CD4-positive, alpha-beta T cell treated with Interleukin-1 beta for 1 hour (primary cell): ENCODE data around the gene CPT1B.
A peak's percentile ranks its signal among the peaks of the same experiment; 100 is the strongest.
"Not testable (repeated sequence)": the region's sequence is repeated elsewhere in the genome, so short reads cannot be mapped to it uniquely, and the experiment has no call there.

Experiments
- DNase-seq, 2 donors: peaks; one replicate each; pipeline ENCODE4 v3.0.0-alpha.2; 2020 to 2022

Gene CPT1B

DNA sequence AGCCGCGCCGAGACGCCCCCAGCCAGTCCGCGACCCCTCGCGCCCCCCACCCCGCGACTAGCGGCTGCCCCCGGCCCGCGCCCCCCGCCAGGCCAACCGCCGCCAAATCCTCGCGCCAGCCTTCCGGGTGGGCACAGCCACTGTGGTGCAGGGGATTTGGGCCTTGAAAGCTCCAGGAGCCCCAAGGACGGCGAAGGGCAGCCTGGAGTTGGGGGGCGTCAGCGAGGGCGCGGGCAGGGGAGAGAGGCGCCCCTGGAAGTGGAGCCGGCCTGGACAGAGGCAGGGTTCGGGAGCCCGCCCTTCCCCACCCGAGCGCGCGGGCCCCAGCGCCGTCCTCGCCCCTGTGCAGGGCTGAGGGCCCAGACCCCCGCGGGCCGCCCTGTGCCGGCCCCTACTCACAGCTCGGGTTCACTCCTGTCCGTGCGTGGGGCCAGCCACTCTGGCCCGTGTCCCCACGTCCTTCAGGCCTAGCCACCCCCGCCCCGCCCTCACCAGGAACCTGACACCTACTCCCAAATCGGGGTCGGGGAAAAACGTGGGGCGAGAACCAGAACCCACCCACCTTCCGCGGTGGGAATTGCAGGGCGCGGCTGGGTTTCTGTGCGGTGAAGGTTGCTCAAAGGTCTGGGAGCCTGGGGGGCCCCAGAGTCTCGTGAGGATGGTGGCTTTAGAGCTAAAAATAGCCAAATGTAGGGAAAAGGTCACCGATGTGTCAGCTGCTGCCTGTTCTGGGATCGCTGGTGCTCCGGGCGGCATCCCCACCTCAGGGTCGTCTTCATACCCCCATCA lies at the start of gene CPT1B:
CPT1B (minus strand) TSS at position 441 of the 789 bp plus-strand sequence. CDS start 512 bp downstream, outside the sequence.
- no peak for DNase-seq

DNA sequence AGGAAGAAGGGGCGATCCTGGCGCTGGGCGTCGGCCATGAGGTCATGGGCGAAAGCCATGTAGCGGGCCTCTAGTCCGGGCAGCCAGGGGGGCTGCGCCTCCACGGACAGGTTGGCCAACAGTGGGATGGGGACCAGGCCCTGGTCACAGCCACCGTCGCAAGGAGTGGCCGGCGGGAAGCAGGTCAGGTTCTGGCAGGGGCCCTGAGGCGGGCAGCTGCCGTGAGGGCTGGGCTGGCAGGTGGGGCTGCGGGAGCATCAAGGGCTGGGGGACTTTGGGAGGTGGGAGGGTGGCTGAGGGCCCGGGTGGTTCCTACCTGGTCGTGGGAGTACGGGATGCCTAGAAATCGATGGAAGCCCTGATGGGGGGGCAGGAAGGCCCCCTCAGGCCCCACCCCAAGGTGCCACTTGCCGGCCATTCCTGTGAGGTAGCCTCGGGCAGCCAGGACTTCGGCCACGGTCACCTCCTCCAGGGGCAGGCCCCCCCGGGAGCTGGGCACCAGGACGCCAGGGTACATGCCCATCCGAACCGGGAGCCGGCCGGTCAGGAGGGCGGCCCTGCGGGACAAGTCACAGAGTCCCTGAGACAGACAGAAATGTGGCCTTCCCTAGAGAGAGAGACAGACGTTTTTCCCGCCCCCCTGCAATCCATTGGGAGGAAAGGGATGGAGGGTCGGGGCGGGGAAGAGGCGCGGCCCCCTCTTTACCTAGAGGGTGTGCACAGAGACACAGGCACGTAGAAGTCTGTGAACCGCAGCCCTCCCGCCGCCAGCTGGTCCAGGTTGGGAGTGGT lies 48.8 kb upstream of the CPT1B start:
- DNase-seq: no peak

DNA sequence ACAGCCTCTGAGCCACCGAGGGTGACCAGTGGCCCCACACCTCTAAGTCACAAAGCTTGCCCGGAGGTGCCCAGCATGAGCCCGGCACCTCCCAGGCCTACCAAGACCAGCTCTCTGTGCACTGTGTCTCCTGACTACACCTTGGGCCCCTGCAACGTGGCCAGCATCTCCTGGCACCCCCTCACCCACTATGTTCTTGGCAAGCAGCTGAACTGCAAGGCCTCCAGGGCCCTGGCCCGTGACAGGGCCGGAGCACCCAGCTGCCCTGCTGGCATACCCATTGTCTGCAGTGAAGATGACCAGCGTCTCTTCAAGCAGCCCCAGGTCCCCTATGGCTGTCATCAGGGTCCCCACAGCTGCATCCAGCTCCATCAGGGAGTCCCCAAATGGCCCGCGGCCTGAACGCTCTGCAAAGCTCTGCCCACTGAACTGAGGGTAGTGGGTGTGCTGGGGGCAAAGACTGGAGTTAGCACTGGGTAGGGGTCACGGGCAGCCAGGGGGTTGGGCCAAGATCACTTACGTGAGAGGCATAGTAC lies 48.2 kb upstream of the CPT1B start:
- no peak for DNase-seq

DNA sequence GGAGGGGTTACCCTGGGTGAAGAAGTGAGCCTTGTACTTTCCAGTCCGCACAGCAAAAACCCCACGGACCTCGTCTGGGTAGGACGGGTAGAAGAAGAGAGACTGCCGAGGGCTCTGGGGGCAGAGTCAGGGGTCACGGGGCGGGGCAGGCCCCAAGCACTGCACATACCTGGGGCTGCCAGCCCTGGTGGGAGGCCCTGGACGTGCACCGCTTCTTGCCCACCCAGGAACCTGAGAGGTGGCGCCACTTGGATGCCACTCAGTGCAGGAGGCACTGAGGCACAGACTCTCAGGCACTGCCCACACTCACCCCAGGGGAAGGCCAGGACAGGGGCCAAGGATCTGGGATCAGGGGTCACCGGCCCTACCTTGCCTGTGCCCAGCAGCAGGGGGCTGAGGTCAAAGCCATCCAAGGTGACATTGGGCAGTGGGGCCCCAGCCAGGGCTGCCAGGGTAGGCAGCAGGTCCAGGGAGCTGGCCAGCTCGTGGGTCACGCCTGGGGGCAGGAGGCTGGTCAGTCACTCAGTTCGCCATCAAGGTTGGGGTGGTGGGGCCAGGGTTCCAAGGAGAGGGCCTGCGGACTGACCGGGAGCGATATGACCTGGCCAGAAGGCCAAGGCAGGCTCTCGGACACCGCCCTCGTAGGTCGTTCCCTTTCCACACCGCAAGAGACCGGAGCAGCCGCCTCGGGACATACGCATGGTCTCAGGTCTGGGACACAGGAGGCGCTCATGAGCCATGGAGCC lies 47.5 kb upstream of the CPT1B start:
- DNase-seq: no peak

DNA sequence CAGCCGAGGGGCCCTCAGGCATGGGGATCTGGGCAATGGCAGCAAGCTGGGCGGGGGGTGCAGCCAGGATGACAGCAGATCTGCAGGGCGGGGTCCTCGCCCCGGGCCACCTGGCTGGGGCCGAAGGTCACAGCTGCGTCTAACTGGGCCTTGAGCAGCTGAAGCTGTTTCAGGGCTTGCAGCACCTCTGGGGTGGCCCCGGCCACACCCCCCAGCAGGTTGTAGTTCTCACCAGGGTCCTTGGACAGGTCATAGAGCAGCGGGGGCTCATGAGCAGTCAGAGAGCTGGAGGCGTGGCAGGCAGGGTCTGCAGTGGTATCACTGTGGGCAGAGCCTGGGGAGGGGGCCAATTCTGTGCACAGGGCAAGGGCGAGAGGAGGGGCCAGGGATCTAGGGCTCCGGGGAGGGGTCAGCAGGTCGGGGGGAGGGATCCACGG lies 46.9 kb upstream of the CPT1B start:
- DNase-seq: no peak

DNA sequence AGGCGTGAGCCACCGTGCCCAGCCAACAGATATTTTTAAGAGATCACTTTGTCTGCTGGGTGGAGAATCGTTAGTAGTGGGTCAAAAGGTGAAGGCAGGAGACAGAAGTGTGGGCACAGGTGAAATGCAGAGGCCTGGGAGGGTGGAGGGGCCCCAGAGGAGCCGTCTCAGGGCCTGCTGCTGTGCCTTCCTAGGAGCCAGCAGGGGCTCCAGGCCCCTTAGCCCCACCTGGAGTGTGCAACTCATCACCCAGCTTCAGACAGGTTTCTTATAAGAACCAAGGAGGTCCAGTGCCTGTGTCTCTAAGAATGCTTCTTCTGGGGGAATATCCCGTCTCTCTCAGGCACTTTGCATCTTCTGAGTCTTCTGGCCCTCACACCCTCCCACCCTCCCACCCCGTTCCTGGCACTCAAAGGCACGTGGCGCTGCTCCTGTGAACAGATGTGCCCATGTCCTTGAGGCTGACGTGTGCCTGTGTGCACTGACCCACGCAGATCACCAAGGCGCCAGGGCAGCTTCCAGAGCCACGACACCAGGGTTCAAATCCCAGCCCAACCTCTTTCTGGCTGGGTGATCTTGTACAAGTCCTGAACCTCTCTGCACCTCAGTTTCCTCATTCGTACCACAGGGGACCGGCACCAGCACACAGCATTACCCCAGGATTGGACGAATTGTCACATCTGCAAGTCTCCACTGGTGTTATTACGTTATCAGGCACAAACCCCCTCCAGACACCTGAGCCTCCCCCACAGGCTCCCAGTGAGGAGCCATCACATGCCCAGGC lies 46.3 kb upstream of the CPT1B start:
- no peak for DNase-seq

DNA sequence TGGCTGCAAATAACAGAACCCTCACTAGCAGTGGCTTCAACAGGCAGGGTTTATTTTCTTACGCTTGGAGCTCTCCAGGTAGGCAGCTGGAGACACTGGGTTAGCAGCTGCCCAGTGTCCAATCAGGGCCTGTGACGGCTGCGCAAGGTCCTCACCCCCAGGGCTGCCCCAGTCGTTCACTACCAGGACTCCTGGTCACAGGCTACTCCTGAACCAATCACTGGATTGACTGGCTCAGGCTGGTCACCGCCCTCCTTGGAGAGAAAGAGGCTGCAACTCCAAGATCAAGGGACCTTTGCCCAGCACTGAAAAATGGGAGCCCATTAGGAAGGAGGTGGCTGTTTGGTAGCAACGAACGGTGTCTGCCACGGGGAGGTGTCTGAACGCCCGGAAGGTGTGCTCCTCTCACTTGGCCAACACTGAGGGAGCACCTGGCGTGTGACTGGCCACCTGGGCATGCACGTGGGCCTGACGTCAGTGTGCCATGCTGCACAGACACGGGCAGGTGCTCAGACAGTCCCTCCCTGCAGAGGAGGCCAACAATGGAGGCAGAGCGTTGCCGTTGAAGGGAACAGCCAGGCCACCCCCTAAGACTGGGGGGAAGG lies 44.6 kb upstream of the CPT1B start:
- no peak for DNase-seq

DNA sequence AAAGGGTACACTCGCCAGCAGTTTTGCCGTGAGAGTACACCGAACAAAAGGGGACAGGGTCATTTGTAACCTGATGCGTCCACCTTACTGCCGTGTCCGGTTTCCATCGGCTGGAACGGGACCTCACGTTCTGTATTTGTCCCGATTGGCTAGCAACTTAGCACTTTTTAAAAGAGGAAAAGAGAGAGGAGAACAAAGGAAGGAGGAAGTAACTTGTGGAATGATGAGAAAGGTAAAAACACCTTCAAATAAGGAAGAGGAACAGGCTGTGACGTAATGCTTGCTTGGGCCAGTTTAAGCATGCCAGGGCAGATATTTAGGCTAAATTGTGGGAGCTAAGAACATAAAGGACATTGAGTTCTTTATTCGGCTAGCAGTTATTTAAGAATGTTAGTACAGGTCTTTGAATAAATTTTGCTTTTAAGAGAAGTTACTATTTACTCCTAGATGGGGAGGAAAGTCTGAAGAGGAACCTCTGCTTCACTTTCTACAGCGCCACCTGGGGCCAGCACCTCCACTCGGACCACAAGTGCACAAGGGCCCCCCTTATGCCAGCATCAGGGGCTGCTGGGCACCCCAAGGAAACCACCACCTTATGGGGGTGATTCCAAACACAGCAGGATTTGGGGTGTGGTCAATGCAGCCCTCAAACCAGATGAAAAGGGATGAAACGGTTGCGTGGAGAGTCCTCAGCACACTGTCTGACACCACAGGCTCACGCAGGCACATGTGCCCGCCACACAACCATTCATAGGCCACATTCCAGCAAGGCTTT lies 43.9 kb upstream of the CPT1B start:
- peak; percentile 32 to 40 for DNase-seq

DNA sequence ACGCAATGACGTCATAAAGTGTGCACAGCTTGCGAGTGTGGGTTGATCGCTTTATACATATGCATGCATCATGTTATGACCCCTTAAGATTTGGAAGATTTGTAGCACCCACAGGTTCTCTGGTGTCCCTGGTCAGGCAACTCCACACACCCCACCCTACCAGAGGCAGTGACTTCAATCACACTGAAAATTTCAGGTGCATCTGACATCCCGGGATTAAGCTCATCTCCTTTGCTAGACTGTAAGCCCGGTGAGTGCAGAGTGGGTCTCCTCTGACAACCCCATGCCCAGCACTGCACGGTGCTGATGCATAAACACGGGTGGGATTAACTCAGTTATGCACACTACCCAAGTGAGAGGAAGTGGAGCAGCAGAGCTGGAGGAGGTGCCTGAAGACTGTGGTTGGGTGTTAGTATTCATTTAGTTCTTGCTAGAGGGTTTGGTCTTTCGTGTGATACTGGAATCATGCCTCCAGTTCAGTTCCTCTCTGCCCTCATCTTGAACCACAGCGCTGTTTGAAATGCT lies 43.2 kb upstream of the CPT1B start:
- peak; percentile 55 to 58 for DNase-seq

DNA sequence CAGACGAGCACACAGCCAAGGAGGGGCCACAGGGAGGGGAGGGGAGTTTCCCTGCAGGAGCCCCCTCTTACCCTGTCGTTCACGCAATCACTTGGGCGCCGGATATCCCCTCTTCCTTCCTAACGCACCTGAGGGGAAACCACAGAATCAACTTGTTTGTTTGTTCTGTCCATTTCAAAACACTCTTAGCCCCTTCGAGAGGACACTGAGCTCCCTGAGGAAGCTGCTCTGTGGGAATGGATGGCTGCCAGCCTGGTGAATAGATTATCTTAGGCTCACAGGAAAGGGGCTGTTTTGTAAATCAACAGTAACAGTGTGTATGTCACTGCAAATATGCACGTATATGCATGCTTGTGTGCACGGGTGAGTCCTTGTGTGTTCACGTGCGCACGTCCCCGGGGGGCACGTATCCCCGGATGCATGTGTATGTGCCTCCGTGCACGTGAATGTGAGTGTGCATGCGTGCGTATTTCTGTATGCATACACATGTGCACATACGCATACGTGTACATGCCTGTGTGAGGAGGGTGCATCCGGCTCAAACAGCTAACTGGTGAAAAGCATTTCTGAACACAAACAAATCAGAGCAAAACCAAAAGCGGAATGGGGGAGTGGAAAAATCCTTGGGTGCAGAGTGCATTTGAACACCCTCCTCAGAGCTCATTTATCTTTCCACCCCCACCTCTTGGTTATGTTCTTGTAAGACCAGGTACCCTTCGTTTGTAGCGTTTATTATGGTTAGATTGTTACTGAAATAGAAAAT lies 42.5 kb upstream of the CPT1B start:
- DNase-seq: peak; percentile 68 to 89

DNA sequence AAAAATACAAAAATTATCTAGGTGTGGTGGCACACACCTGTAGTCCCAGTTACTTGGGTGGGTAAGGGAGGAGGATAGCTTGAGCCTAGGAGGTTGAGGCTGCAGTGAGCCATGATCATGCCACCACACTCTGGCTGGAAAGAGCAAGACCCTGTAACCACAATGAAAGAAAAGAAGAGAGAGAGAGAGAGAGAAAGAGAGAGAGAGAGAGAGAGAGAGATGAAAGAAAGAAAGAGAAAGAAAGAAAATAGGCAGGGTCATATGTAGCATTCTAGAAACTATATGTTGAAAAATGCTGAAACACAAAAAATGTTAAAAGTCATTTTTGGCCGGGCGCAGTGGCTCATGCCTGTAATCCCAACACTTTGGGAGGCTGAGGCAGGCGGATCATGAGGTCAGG lies 36.1 kb upstream of the CPT1B start:
- DNase-seq: not testable (repeated sequence)

DNA sequence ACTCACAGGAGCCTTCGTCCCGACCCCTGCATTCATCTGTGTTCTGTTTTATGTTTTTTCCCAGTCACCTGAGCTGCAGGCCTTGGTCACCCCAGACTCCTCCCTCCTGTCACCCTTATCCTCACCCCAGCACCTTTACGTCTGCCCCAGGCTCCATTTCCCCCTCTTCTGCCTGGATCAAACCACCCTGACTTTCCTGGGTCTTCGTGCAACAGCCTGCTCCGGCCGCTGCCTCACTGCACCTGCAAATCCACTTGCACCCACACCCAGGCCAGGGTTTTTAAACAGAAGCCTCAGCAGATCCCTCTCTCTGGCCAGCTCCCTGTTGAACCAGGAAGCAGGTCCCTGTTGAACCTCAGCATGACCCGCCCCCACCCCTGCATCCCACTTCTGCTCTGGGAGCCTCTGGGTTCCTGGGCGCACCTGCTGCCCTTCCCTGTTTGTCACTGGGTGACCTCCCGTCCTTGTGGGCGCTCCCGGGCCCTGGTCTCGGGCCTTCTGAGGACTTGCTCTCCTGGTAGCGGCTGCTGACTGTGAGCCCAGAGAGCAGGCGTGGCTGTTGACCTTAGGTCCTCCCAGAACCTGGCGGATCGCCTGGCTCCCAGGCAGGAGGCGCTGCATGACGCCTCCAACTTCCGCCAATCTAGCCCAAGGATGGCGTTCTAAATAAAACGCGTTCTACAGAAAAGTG lies 35.2 kb upstream of the CPT1B start:
- no peak for DNase-seq

DNA sequence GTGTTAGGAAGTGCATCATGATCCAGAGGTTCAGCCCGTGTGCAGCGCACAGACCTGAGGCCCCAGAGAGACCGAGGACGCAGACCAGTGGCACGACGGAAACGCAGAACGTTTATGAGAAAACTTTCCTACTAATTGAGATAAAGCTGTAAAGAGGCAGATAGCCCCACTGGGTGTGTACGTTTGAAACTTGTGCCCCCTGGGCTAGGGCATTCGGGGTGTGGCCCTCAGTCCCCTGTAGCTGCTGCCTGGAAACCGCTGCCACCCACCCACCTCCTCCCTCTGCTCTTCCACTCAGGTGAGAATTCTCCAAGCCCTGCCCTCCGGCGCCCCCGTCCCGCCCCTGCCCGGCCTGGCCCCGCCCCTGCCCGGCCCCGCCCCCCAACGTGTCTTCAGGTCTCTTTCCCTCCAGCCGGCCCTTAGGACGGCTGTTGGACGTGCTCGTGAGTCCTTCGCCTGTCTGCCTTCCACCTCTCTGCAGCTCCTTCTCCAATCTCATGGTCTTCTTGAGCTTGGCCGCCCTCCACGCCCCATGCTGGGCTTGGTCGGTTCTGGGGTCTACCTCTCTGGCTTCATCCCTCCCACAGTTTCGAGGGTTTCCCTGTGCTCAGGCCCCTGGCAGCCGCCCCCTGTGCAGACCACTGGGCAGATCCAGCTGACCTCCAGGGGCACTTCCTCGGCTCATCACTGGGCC lies 34.4 kb upstream of the CPT1B start:
- peak in 1 of 2 donors; percentile 15 for DNase-seq

DNA sequence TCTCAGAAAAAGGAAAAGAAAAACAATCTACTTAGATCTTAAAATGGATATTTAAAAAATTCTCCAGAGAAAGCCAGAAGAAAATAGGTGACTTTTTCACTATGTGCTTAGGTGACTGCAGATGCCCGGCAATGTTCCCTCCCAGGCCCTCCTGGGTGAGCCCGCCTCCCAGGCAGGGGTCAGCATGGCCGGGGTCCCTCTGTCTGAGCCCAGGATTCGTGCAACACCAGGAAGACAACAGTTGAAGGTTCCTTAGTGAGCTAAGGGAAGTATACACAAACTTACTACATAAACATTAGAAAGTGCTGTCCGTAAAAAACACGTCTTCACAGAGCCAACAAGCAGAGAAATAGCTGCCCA lies 33.9 kb upstream of the CPT1B start:
- no peak for DNase-seq

DNA sequence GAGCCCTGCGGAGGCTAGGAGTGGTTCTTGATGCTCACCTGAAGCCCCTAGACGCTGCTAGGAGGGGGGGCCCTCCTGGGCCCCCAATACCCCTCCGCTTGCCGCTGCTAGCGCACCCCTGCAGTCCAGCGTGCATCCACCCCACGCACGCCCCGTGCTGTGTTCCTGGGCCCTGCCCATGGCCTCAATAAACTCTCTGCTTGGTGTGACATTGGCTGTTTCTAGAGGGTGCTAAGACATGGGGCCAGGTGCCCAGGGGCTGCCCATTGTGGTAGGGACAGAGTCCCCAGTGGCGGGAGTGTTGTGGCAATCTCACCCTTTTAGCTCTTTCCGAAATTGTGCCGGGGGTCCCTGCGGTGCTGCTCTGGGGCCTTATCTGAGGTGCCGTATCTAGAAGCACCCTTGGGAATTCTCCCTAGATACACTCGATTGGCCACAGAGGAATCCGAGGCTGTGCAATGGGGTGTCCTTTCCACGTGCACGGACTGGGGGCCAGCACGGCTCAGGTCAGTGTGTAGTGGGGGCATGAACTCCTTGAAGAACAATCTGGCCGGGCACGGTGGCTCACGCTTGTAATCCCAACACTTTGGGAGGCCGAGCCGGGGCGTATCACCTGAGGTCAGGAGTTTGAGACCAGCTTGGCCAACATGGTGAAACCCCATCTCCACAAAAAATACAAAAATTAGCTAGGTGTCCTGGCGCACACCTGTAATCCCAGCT lies 33.3 kb upstream of the CPT1B start:
- no peak for DNase-seq

DNA sequence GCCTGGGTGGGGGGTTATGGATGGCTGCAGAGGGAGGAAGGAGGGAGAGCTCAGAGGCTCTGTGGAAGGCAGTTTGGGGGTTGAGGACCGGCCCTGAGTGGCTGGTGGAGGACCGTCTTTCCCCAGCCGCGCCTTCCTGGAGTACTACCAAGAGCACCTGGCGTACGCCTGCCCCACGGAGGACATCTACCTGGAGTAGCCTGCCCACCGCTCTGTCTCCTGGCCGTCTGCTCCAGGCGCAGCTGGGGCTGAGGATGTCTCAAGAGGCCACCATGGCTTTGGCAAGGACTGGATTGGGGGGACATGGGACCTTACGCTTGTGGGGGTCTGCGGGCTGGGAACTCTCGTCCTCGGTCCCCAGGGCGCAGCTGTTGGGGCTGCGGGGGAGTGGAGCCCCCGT lies 32.4 kb upstream of the CPT1B start:
- DNase-seq: no peak

DNA sequence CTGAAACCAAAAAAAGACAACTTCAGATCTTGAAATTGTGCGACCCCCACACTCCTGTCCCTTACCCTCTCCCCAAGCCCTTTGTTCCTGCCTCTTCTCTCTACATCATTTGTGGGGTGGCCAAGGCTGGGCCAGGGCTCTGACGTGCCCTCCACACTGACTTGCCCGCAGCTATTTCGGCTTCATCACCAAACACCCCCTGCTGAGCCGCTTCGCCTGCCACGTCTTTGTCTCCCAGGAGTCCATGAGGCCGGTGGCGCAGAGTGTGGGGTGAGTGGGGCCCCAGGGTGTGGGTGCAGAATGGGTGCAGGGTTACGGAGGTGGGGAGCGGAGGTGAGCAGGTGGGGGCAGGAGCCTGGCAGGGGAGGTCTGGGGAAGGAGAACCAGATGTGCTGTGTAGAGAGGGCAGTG lies 31.8 kb upstream of the CPT1B start:
- DNase-seq: no peak

DNA sequence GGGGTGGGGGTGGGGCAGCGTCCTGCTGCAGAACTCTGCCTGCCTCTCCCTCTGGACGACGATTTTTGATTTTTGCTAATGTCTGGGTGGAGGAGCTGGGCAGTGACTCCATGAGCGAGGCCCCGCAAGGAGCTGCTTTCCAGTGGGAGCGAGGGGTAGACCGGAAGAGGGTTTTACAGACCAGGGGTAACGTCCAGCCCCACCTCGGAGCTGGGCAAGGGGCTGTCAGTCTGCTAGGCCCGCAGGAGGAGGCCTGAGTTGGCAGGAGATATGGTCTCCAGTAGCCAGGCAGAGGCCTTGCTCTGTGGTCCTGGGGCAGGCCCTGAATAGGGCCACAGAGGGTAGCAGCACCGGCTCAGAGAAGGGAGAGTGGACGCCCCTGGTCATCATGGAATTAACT lies 31.4 kb upstream of the CPT1B start:
- no peak for DNase-seq
